Activated CD8-positive, alpha-beta memory T cell treated with anti-CD3 and anti-CD28 coated beads, Interleukin-2, amount 50 U/mL, for 24 hours (primary cell): ENCODE results near the gene PPHLN1.
"Not testable (repeated sequence)": the region's sequence is repeated elsewhere in the genome, so short reads cannot be mapped to it uniquely, and the experiment has no call there.

Experiments
- DNase-seq: peaks from one replicate; pipeline ENCODE4 v3.0.0-alpha.2; 2020; ENCODE audit errors: extremely low read depth

The PPHLN1 gene

GRCh38 chr12:42322567-42322966 is 3.4 kb upstream of the PPHLN1 start:
- DNase-seq, result no peak

- DNase-seq, result no peak
Observed at GRCh38 chr12:42323856-42324255, 2.1 kb upstream of the PPHLN1 start.

- no peak for DNase-seq
Observed at GRCh38 chr12:42325326-42325652, 678 bp upstream of the PPHLN1 start.

GRCh38 chr12:42326541-42327226 is 717 bp downstream of the PPHLN1 start:
- DNase-seq, result no peak

GRCh38 chr12:42327227-42327590 is 1.2 kb downstream of the PPHLN1 start:
- no peak for DNase-seq

GRCh38 chr12:42330097-42330496 is 4.1 kb downstream of the PPHLN1 start:
- not testable (repeated sequence) for DNase-seq

GRCh38 chr12:42332301-42333285 is 6.6 kb downstream of the PPHLN1 start:
- DNase-seq, result no peak

- DNase-seq, result no peak
Observed at GRCh38 chr12:42336286-42336685, 10.3 kb downstream of the PPHLN1 start.

GRCh38 chr12:42338280-42338679 is 12.3 kb downstream of the PPHLN1 start:
- no peak for DNase-seq

GRCh38 chr12:42342028-42342427 is 16.1 kb downstream of the PPHLN1 start:
- no peak for DNase-seq

GRCh38 chr12:42343721-42344120 is 17.8 kb downstream of the PPHLN1 start:
- DNase-seq, result no peak

- no peak for DNase-seq
Observed at GRCh38 chr12:42346403-42347002, 20.5 kb downstream of the PPHLN1 start.

- not testable (repeated sequence) for DNase-seq
Observed at GRCh38 chr12:42349119-42350020, 23.4 kb downstream of the PPHLN1 start.

- DNase-seq, result not testable (repeated sequence)
Observed at GRCh38 chr12:42350021-42350407, 24.0 kb downstream of the PPHLN1 start.

- no peak for DNase-seq
Observed at GRCh38 chr12:42356344-42356743, 30.4 kb downstream of the PPHLN1 start.

- no peak for DNase-seq
Observed at GRCh38 chr12:42360747-42361403, 34.9 kb downstream of the PPHLN1 start.

GRCh38 chr12:42361909-42362646 is 36.1 kb downstream of the PPHLN1 start:
- no peak for DNase-seq

- DNase-seq, result no peak
Observed at GRCh38 chr12:42362647-42363260, 36.8 kb downstream of the PPHLN1 start.

GRCh38 chr12:42364692-42365091 is 38.7 kb downstream of the PPHLN1 start:
- no peak for DNase-seq

- DNase-seq, result no peak
Observed at GRCh38 chr12:42365486-42365885, 39.5 kb downstream of the PPHLN1 start.
